Measurements from ENCODE around the gene CCDC177. TPM values are rescaled to one million over a fixed set of nuclear protein-coding genes. Genes with fewer than 3 reads are reported as not detected.

The CCDC177 gene
- total RNA-seq, 2 experiments from 2014 or later = not detected

DNA sequence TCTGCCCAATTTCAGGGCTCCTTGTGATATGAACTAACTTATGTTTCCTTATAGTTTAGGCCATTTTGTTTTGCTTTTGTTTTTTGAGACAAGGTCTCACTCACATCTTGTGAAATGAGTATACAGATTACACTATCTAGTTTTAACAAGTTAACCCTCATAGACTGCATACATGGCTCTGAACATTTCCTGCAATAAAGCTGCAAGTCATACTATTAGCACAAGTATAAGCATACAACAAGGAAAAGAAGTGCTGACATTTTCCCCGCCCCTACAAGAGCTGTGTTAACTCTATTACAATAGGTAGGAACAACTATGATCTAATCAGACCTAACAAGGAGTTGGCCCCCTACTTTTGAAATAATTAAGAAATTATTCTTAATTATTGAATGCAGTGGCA lies 35.9 kb downstream of the CCDC177 start:
- no peak for DNase-seq
- H3K27ac Mint-ChIP-seq = no peak overlapping the region
- H3K36me3 Mint-ChIP-seq (ENCODE audit: low read depth) = no peaks in the 10 kb centered on the region
- POLR2A ChIA-PET = no interaction called here
- TF ChIP-seq CTCF (IDR thresholded peaks at IDR 0.05) = no peak
- ATAC-seq = no peak
- peaks cover 5% of the 10 kb centered on the region for H3K4me1 Mint-ChIP-seq (ENCODE audit: low read depth)
- CTCF ChIA-PET = interaction anchor here (4.6 kb wide), 1 partner anchor 9 kb away, joined by 14 read pairs; no protein-coding TSS in a partner anchor
- peaks cover 19% of the 10 kb centered on the region for H3K27me3 Mint-ChIP-seq
- no peaks in the 10 kb centered on the region for H3K9me3 Mint-ChIP-seq
- intact Hi-C loops (cut with micrococcal nuclease) = no loop called here
- H3K4me3 Mint-ChIP-seq = no peak overlapping the region

- H3K27ac Mint-ChIP-seq = no peak overlapping the region
- CTCF ChIA-PET = interaction anchor here (1.3 to 4.6 kb wide), 2 partner anchors 10 to 47 kb away, joined by 4 to 14 read pairs; no protein-coding TSS in a partner anchor
- H3K27me3 Mint-ChIP-seq = peaks cover 21% of the 10 kb centered on the region
- POLR2A ChIA-PET = no interaction called here
- DNase-seq (no peak), ATAC-seq (no peak)
- intact Hi-C loops (cut with micrococcal nuclease) = no loop called here
- H3K4me1 Mint-ChIP-seq (ENCODE audit: low read depth) = no peaks in the 10 kb centered on the region
- TF ChIP-seq CTCF (IDR thresholded peaks at IDR 0.05) = no peak
- no peak overlapping the region for H3K4me3 Mint-ChIP-seq
- H3K36me3 Mint-ChIP-seq (ENCODE audit: low read depth) = no peaks in the 10 kb centered on the region
- no peaks in the 10 kb centered on the region for H3K9me3 Mint-ChIP-seq
Observed at GRCh38 chr14:69537900-69538299, 36.8 kb downstream of the CCDC177 start.

- intact Hi-C loops (cut with micrococcal nuclease) = no loop called here
- no peak overlapping the region for H3K27ac Mint-ChIP-seq
- H3K4me1 Mint-ChIP-seq (ENCODE audit: low read depth) = no peaks in the 10 kb centered on the region
- ATAC-seq (no peak), DNase-seq (no peak)
- H3K9me3 Mint-ChIP-seq = no peaks in the 10 kb centered on the region
- no peak overlapping the region for H3K4me3 Mint-ChIP-seq
- CTCF ChIA-PET = interaction anchor here (1.3 to 4.6 kb wide), 2 partner anchors 11 to 48 kb away, joined by 4 to 14 read pairs; no protein-coding TSS in a partner anchor
- no peaks in the 10 kb centered on the region for H3K36me3 Mint-ChIP-seq (ENCODE audit: low read depth)
- no peak for TF ChIP-seq CTCF (IDR thresholded peaks at IDR 0.05)
- peaks cover 20% of the 10 kb centered on the region for H3K27me3 Mint-ChIP-seq
- POLR2A ChIA-PET = no interaction called here
Observed at GRCh38 chr14:69536971-69537370, 37.7 kb downstream of the CCDC177 start.

DNA sequence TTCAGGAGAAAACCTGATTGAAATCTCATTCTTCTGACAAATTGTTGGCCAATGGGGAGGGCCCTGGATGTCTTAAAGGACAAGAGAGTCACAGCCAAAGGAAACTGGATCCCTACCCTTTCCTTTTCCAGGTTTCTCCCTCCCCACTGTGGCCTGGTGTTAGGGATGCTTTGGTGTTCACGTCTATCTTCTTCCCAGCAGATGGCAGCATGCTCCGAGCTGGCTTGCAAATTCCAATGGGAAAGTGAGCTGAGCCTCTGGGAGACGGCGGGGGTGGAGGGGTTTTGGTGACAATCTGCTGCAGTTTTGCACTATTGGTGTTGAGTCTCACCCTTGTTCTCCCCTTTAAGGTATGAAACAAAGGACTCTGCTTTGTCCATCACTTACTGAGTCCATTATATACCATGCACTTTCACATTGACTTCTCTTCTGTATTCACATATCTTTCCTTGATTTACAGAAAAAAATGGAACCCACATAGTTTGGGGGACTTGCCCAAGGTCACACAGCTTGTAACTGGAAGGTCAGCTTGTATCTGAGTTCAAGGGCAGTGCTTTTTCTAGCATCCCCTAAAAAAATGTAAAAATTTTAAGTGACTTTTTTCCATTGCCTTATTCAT lies 39.3 kb downstream of the CCDC177 start:
- CTCF ChIA-PET = interaction anchor here (0.9 to 1.3 kb wide), 4 partner anchors 10 to 36 kb away, joined by 3 to 5 read pairs (median 4); no protein-coding TSS in a partner anchor
- Mint-ChIP-seq H3K27me3 (peaks cover 22% of the 10 kb centered on the region), H3K27ac (no peak overlapping the region), H3K4me3 (no peak overlapping the region), H3K9me3 (no peaks in the 10 kb centered on the region), H3K36me3 (ENCODE audit: low read depth) (no peaks in the 10 kb centered on the region), H3K4me1 (ENCODE audit: low read depth) (no peaks in the 10 kb centered on the region)
- DNase-seq (no peak), ATAC-seq (no peak)
- POLR2A ChIA-PET = no interaction called here
- TF ChIP-seq CTCF (IDR thresholded peaks at IDR 0.05) = no peak
- intact Hi-C loops (cut with micrococcal nuclease) = no loop called here

DNA sequence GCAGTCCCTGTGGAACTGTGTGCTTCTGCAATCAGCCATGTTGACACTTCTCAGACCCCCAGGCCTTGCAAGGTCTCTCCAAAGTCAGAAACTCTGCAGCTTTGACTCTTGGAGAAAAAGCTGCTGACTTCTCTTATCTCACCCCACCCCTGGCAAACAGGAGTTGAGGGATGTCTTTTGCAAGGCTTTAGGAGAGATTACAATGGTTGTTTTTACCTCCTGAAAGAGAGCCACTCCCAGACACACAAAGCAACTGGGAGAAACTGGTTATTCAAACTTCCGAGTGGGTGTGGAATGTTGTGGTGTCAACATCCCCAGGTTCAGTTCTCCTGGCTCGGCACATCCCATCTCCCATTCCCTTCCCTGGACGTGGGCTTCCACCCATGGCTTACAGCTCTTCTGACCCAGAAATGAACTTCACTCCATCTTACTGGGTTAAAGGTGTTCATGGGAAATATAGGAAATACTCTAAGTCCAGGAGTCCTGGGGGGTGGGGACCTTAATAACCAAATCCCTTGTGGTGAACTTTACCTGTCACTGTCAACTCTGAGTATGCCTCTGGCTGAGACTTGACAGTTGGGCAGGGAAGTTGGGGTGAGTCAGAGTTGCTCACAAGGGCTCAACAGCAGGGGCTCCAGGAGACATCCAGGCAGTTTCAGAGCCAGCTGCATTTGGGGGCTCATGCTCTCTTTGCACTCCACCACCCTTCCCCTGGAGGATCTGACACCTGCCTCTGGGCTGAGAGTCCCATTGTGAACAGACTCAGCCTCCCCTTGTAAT lies 41.9 kb downstream of the CCDC177 start:
- TF ChIP-seq CTCF (IDR thresholded peaks at IDR 0.05) = no peak
- ChIA-PET POLR2A (no interaction called here), CTCF (interaction anchor here (2.0 kb wide), 1 partner anchor 15 kb away, joined by 6 read pairs; no protein-coding TSS in a partner anchor)
- Mint-ChIP-seq H3K4me1 (ENCODE audit: low read depth) (no peaks in the 10 kb centered on the region), H3K4me3 (no peak overlapping the region), H3K36me3 (ENCODE audit: low read depth) (no peaks in the 10 kb centered on the region), H3K27me3 (peaks cover 18% of the 10 kb centered on the region), H3K27ac (no peak overlapping the region), H3K9me3 (no peaks in the 10 kb centered on the region)
- no peak for DNase-seq
- no peak for ATAC-seq
- intact Hi-C loops (cut with micrococcal nuclease) = no loop called here
